HG03460 (cell line): ENCODE data around the gene VPS4A.
"Not testable (repeated sequence)": the region's sequence is repeated elsewhere in the genome, so short reads cannot be mapped to it uniquely, and the experiment has no call there.

Experiments
- ATAC-seq: cut with Tn5 transposase; IDR thresholded peaks from one replicate; pipeline ENCODE4 v1.9.1; 2021; ENCODE audit not compliant: unreplicated experiment

VPS4A gene

DNA sequence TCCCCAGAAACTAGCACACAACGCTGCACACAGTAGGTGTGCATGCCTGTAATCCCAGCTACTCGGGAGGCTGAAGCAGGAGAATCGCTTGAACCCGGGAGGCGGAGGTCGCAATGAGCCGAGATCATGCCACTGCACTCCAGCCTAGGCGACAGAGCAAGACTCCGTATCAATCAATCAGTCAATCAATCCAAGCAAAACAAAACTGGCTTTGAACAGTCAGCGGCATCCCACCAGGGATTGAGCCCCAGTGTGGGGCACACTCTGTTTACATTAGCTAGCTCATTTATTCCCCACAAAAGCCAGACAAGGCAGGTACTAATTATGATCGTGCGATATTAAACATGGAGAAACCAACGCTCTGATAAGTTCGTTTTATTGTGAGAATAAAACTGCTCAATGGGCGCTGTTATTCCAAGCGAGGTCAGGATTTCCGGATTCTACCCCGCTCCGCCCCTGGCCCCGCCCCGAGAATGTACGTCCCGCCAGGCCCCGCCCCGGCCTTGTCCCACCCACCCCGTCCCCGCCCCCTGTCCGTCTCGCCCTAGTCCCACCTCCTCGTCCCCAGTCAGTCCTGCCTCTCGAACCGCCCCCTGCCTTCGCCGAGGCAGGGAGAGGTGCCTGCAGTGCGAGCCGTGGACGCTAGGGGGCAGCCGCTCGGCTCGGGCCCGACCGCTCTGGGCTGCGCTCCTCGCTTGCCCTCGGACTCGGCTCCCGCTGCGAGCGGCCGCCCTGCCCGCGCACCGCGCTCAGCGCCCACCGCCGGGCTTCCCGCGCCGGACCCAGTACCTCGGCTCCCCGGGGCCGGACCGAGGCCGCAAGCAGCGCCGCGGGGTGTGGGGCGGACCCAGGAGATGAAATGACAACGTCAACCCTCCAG lies at the start of gene VPS4A:
Gene VPS4A (plus strand): TSS at position 698 of the 880 bp plus-strand sequence. CDS start 162 bp downstream, at position 860.
- peak; percentile 90 for ATAC-seq

DNA sequence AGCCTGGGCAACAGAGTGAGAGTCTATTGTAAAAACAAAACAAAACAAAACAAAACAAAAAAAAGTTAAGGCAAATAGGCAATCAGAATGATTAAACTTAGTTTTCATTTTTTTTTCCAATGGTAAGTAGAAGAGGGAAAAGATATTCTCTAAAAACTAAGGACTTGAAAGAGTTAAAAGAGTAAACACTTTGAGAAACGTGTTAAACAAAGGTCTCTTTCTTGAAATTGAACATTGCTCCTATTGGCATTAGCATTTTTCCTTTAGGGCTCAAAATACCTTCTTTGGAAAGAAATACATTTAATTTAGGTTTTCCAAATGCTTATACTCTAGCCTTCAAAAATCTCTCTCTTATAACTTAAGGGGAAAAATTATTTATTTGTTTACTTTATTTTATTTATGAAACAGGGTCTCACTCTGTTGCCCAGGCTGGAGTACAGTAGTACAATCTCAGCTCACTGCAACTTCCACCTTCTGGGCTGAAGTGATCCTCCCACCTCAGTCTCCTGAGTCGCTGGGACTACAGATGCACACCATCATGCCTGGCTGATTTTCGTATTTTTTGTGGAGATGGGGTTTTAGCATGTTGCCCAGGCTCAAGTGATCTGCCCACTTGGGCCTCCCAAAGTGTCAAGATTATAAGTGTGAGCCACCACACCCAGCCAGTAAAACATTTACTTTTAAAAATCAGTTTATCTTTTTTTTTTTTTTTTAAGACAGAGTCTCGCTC lies 44.7 kb upstream of the VPS4A start:
- ATAC-seq, result no peak

- no peak for ATAC-seq
Measured at GRCh38 chr16:69267633-69268032, 43.5 kb upstream of the VPS4A start.

DNA sequence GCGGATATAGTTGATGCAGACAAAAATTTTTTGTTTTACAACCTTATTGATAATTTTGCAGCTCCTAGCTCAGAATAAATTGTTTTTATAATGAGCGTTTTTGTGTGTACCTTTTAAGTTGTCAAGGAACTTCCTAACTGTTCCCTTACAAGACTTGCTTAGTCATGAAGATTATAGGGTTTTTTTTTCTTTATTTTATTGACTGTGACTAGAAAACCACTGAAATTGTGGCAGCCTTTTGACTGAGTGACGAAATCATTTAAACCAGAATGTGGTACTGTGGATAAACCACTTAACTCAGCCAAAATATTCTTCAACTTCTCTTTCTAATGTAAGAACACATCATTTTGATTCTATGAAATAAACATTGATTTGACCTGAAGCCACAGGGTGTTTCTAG lies 40.8 kb upstream of the VPS4A start:
- no peak for ATAC-seq

- no peak for ATAC-seq
Measured at GRCh38 chr16:69270831-69271230, 40.3 kb upstream of the VPS4A start.

DNA sequence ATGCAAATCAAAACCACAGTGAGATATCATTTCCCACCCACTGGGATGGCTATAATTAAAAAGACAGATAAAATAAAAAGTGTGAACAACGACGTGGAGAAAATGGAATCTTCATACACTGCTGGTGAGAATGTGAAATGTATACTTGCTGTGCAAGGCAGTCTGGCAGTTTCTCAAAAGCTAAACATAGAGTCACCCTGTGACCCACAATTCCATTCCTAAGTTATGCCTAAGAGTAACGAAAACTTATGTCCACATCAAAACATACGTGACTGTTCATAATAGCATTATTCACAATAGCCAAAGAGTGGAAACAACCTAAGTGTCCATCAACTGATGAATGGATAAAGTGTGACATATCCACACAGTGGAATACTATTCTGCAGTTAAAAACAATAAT lies 38.1 kb upstream of the VPS4A start:
- ATAC-seq, result no peak

- no peak for ATAC-seq
Measured at GRCh38 chr16:69274699-69275235, 36.4 kb upstream of the VPS4A start.

GRCh38 chr16:69276148-69277115 lies 34.7 kb upstream of the VPS4A start:
- no peak for ATAC-seq

DNA sequence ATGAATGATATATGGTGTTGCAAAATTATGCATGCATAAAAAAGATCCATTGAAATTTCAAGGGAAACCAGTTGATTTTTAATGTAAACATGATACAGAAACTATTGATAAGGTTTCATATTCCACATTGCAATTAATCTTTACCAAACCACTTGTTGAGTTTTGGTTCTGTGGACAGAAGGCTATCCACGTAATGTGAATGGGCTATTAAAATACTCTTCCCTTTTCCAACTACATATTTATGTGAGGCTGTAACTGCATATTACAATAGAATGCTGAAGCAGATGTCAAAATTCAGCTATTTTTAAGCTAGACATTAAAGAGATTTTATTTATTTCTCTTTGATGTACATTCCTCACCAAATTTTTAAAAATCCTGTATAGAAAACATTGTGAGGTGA lies 33.7 kb upstream of the VPS4A start:
- no peak for ATAC-seq

GRCh38 chr16:69283851-69284250 lies 27.3 kb upstream of the VPS4A start:
- ATAC-seq, result no peak

DNA sequence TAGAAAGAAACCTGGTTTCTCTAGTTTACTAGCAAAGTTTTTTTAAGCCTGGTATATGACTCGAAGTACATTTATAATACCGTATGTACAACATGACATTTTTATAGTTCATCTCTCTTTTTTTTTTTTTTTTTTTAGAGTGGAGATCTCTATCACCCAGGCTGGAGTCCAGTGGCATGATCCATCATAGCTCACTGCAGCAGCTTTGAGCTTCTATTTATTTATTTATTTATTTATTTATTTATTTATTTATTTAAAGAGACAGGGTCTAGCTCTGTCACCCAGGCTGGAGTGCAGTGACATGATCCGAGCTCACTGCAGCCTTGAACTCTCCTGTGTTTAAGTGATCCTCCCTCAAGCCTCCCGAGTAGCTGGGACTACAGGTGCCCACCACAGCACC lies 25.9 kb upstream of the VPS4A start:
- no peak for ATAC-seq

DNA sequence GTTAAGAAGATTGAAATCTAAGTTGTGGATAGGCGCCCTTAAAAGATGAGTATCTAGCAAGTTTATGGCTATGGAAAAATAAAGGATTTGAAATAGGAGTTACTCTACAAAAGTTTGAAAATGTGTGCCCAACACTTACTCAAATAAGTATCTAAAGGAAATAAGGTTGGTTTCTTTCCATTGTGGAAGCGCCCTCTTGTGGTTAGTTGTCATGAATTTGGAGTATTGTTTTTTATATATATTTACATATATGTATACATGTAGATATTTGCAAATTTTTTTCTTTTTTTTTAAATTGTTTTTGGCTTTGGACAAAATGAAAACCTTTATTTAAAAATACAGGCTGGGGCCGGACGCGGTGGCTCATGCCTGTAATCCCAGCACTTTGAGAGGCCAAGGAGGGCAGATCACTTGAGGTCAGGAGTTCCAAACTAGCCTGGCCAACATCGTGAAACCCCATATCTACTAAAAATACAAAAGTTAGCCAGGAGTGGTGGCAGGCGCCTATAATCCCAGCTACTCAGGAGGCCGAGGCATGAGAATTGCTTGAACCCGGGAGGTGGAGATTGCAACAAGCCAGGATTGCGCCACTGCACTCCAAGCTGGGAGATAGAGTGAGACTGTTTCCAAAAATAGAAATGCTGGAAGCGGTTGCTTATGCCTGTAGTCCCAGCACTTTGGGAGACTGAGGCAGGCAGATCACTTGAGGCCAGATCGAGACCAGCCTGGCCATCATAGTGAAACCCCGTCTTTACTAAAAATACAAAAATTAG lies 24.0 kb upstream of the VPS4A start:
- no peak for ATAC-seq

DNA sequence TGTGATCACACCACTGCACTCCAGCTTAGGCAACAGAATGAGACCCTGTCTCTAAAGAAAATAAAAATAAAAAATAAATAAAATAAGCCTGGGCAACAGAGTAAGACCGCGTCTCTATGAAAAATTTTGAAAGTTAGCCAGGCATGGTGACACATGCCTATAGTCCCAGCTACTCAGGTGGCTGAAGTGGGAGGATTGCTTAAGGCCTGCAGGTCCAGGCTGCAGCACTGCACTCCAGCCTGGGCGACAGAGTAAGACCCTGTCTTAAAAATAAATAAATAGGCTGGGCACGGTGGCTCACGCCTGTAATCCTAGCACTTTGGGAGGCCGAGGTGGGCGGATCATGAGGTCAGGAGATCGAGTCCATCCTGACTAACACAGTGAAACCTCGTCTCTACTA lies 19.5 kb upstream of the VPS4A start:
- ATAC-seq, result not testable (repeated sequence)

GRCh38 chr16:69293401-69293800 lies 17.7 kb upstream of the VPS4A start:
- no peak for ATAC-seq

DNA sequence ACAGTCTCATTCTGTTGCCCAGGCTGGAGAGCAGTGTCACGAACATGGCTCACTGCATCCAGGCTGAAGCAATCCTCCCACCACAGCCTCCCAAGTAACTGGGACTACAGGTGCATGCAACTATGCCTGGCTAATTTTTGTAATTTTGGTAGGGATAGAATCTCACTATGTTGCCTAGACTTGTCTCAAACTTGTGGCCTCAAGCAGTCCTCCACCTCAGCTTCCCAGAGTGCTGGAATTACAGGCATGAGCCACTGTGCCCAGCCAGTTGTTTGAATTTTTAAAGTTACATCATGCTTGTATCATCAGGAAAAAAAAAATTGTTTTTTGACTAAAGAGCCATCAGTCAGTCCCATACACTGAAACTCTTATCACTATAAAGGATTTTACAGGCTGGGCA lies 17.1 kb upstream of the VPS4A start:
- ATAC-seq, result no peak

DNA sequence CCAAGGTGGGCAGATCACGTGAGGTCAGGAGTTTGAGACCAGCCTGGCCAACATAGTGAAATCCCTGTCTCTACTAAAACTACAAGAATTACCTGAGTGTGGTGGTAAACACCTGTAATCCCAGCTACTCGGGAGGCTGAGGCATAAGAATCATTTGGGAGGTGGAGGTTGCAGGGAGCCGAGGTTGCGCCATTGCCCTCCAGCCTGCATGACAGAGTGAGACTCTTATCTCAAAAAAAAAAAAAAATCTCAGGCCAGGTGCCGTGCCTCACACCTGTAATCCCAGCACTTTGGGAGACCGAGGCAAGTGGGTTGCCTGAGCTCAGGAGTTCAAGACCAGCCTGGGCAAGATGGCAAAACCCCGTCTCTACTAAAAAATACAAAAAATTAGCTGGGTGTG lies 14.4 kb upstream of the VPS4A start:
- ATAC-seq, result not testable (repeated sequence)

GRCh38 chr16:69298261-69298660 lies 12.9 kb upstream of the VPS4A start:
- ATAC-seq, result no peak

GRCh38 chr16:69301187-69301586 lies 10.0 kb upstream of the VPS4A start:
- ATAC-seq, result no peak

- no peak for ATAC-seq
Measured at GRCh38 chr16:69301861-69302260, 9.3 kb upstream of the VPS4A start.

- no peak for ATAC-seq
Measured at GRCh38 chr16:69302301-69302700, 8.8 kb upstream of the VPS4A start.
